ENCODE measurements around the gene SAYSD1.

DNA sequence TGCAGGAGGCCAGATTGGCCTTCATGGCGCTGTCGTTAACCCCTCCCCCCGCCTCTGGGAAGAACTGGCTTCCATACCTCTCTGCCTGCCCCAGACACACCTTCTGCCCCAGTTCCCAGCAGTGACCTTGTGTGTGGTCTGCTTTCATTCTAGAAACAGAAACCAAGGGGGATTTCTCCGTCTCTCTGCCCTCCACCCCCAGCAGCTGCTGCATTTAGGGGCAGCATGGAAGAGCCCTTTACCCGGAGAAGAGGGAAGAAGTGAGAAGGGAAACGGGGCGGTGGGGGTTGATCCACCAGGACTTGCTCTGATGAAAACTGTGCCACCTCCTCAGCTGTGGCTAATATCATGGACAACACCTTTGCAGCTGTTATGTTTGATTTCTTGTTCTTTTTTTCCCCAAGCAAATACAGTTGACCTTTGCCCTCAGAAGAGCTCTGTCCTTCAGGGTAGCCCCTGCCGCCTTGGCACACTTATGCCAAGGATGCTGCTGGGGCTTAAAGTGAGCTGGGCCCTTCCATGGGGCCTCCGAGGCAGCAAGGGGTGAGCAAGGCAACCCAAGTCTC is 60.3 kb downstream of the SAYSD1 start:
- TF ChIP-seq, protein P1, sequence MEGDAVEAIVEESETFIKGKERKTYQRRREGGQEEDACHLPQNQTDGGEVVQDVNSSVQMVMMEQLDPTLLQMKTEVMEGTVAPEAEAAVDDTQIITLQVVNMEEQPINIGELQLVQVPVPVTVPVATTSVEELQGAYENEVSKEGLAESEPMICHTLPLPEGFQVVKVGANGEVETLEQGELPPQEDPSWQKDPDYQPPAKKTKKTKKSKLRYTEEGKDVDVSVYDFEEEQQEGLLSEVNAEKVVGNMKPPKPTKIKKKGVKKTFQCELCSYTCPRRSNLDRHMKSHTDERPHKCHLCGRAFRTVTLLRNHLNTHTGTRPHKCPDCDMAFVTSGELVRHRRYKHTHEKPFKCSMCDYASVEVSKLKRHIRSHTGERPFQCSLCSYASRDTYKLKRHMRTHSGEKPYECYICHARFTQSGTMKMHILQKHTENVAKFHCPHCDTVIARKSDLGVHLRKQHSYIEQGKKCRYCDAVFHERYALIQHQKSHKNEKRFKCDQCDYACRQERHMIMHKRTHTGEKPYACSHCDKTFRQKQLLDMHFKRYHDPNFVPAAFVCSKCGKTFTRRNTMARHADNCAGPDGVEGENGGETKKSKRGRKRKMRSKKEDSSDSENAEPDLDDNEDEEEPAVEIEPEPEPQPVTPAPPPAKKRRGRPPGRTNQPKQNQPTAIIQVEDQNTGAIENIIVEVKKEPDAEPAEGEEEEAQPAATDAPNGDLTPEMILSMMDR (IDR thresholded peaks at IDR 0.05; ENCODE audit: poor library complexity): no peak
- TF ChIP-seq EZH2phosphoT487 (IDR thresholded peaks at IDR 0.05; ENCODE audit: low read depth, severe bottlenecking, unreplicated experiment) (no peak), EZH2 (IDR thresholded peaks at IDR 0.05; ENCODE audit: borderline replicate concordance) (no peak)

Measured in hepatocyte (in vitro differentiated cells).